GM21529 (cell line): ENCODE measurements around the gene RIT2.

ENCODE experiments used
- ATAC-seq: cut with Tn5 transposase; IDR thresholded peaks from one replicate; pipeline ENCODE4 v1.9.1; 2021; ENCODE audit not compliant: unreplicated experiment

Gene RIT2

GRCh38 chr18:43092539-43092938 is 22.9 kb downstream of the RIT2 start:
- ATAC-seq: no peak

GRCh38 chr18:43081396-43081795 is 34.1 kb downstream of the RIT2 start:
- ATAC-seq: no peak

GRCh38 chr18:43080671-43081070 is 34.8 kb downstream of the RIT2 start:
- no peak for ATAC-seq

DNA sequence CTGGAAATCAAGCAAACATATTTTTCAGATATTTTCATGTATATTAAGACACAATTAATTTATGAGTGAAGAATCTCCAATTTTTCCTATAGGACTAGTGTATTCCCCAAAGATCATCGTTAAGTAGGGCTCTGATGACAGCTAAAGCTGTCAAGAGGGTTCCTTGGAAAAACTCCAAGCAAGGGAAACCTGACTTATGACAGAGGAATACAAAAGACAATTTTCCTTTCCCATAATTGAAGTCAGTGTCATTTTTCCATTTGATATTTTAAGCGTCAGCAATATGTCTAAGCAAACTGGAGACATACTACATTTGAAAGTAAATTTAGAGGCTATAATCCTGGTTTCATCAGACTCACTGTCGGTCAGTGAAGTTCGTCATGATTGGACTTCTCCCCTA is 36.1 kb downstream of the RIT2 start:
- ATAC-seq: no peak

GRCh38 chr18:43078478-43079092 is 36.9 kb downstream of the RIT2 start:
- ATAC-seq: no peak

DNA sequence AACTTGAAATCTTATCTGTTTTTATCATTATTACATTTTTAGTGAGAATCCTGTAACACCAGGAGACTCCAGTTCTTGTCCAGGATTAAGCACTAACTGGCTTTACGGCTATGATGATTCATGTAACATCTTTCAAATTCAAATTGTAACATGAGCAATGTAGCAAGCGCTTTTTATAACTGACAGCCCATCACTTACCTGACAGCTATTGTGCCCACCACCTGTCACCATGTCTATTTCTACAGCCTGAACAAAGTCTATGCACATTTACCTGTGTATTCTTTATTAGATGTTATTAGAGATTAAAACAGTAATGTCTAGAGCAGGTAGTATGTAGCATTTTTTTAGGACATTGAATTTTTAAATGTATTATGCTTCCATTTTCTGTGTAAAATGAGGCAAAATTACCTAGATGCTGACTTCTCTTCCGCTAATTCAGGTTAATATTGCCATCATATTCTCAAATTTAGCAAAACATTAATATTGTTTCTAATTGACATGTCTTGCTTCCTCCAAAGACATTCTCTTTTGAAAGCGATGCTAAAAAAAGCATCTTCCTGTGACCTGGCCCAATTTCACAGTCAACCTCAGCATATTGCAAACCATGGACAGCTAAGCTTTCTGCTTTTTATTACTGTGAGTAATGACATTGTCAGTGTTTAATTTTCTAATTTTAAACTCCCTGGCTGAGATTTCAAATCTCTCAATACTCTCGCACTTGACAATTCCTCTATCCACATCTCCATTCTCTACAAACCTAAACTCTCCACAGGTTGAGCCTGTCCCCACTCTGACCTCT is 37.8 kb downstream of the RIT2 start:
- no peak for ATAC-seq

DNA sequence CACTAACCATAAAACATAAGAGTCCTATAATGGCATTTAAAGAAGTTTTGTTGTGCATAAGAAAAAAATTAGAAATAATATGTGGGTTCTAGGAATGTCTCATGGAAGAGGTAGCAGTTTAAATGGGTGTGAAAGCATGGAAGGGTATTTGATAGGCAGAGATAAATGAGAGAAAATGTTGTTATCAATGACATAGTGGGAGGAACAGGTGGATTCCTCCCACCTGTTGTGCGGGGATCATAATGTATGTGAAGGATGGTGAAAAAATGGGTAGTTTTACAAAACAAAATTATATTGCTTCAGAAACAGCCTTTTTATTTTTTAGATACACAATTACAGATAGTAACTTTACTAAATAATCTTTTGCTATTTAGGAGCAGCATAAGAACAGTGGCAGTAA is 41.7 kb downstream of the RIT2 start:
- ATAC-seq: no peak

DNA sequence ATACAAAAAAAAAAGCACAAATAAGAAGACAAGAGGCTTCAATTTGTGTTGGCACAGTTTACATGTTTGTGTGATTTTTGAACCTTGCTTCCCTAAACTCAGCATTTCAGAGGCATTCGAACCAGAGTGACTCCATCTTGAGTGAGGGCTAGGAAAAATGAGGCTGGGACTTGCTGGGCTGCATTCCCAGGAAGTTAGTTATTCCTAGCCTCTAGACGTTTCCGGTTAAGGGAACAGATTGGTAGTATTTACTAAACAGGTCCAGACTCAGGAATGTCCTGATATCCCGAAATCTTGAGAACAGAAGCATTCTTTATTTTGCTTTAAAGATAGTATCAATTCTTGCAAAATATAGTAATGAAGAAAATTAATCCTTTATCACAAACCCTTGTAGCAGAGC is 46.7 kb downstream of the RIT2 start:
- ATAC-seq: no peak

GRCh38 chr18:43067570-43067969 is 47.9 kb downstream of the RIT2 start:
- ATAC-seq: no peak

GRCh38 chr18:43061816-43062215 is 53.7 kb downstream of the RIT2 start:
- ATAC-seq: no peak

DNA sequence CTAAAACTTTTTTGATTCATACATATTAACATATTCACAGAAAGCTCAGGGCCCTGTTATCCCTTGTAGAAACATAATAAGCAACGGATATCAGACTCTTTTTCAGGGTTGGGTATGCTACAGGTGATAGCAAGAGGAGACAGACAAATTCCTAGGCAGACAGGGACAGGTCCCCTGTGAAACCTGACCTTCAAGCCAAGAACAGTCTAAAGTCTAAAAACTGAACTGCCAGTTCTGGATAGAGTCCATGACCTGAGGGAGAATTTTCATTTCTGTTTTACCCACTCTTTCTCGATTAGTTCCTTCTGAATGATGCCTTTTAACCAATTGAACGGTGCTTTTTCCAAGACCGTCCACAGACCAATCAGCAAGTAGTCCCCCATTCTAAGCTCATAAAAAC is 54.2 kb downstream of the RIT2 start:
- no peak for ATAC-seq

GRCh38 chr18:43060020-43060419 is 55.5 kb downstream of the RIT2 start:
- ATAC-seq: no peak

DNA sequence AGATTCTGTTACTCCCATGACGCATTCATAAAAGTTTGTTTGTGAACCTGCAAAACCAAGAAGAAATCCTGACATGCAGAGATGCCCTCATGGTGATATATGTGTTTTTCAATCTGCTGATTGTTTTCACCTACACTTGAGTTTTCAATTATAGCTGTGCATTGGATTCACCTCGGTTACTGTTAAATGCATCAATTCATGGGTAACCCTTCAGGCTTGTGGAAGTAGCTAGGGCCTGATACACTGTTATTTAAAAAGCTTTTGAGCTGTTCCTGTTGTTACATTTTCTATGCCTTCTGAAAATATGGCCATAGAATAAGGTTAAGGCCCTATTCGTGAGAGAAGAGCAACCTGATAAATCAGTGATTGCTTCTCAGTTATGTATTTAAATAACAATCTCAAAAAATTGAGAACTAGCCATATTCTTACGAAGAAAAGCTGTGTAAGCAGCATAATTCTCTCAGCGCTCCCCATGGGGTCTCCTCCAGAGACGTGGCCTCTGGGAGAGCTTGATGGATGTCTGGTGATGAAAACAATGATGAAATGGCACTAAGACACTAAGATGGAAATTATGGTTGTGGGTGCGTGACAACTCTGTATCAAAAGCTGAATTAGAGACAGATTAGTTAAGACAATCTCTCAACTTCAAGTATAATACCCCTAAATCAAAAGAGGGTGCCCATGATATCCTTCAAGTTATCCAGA is 60.5 kb downstream of the RIT2 start:
- ATAC-seq: no peak

- ATAC-seq: no peak
Observed at GRCh38 chr18:43049021-43049420, 66.5 kb downstream of the RIT2 start.

DNA sequence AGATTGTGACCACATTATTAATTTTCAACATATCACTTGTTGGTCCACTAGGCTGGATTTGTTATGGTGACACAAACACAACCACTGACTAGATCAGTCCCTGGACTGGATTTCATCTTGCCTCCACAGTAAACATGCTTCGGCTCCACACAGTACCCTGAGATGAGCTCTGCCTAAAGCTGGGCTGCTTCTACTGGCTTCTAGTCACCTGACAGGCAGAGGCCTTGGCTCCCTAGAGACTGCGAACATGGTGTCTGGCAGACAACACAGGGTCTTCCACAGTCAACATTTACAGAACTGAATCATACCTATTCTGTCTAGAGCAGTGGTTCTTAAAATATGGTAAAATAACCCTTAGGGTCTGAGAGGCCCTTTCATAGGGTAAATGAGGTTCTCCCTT is 69.2 kb downstream of the RIT2 start:
- no peak for ATAC-seq

DNA sequence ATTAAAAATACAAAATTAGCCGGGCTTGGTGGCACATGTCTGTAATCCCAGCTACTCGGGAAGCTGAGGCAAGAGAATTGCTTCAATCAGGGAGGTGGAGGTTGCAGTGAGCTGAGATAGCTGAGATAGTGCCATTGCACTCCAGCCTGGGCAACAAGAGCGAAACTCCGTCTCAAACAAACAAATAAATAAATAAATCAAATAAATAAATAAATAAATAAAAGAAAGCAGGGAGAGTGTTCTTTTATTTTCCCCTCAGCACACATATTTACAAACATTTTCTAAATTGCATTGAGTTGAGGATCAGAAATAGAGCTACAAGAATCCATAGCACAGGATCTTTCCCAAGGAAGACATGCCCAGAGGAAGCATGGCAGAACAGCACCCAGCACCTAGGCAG is 71.9 kb downstream of the RIT2 start:
- ATAC-seq: no peak

DNA sequence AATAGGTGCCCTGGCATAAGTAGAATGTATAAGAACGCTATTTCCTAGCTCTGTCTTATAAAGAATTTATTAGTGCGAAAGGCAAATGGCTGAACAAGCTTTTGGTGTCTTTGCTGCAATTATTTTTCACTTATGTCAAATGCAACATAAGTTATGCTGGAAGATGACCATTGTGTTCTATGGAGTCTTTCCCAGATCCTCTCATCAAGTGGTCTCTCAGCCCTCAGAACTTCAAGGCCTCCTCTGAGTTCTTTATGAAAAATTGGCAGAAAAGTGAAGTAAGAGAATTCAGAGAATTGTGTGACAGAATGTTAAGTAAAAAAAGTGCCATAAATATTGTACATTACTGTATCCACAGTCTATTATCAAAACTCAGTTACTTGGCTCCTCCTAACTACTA is 75.2 kb downstream of the RIT2 start:
- no peak for ATAC-seq

DNA sequence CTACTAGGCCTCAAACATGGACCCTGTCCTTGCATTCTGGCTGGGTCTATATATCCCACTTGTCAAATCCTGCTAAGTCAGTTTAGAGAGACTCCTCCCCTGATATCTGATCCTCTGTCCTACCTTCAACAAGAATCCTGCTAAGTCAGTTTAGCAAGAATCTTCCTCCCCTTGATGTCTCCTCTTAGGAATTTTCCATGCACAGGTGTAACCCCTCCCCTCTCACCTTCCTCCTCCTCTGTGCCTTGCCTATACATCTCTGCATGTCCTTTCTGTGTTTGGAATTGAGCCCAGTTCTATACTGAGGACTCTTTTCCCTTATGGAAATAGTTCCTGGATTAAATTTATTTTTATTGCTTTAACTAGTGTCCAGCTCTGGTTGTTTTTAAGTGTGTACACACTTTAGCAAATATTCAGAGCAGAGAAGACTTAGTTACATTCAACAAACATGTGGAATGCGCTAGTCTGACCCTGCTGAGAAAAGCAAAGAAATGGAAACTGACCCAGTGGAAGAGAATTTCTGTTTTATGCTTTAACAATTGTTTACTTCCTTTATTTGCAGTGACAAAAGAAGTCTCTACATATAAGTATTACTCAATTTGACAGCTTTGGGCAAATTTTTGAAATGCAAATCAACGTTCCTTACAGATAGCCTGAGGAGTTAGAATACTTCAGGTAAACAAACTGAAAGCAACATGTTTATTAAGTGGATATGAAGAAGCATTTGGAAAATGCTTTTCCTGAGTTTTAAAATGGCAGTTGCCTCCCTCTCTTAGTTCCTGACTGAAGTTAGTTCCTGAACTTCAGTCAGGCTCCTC is 80.6 kb downstream of the RIT2 start:
- no peak for ATAC-seq

GRCh38 chr18:43031169-43031568 is 84.3 kb downstream of the RIT2 start:
- ATAC-seq: no peak

DNA sequence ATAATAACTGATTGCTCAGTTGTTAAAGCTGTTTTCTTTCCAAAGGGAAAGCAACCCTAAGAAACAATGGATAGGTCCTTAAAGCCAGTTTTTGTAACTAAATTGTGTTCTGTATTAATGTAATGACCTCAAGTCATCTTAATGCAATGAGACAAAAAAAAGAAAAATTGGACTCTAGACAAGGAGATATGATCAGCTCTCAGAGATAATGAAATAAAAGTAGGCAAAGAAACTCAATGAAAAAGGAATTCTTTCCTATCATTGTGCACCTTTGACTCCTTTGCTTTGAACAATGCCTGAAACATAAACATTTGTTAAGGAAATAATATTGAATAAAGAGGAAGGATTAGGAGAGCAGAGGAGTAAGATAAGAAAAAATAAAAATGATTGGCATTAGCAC is 86.1 kb downstream of the RIT2 start:
- no peak for ATAC-seq

GRCh38 chr18:43022874-43023273 is 92.6 kb downstream of the RIT2 start:
- no peak for ATAC-seq
